Osteocyte (in vitro differentiated cells): ENCODE data around the gene THOC3. TPM values are rescaled to one million over a fixed set of nuclear protein-coding genes. Genes with fewer than 3 reads are reported as not detected.
"Not testable (repeated sequence)": the region's sequence is repeated elsewhere in the genome, so short reads cannot be mapped to it uniquely, and the experiment has no call there.

Experiments
- DNase-seq: peaks from one replicate; pipeline ENCODE4 v3.0.0; 2021; ENCODE audit warnings: mixed read lengths; ENCODE audit not compliant: unreplicated experiment; ENCODE audit errors: extremely low spot score
- H3K27ac Mint-ChIP-seq: one replicate; pipeline ENCODE4 v1.8.0; 2021; ENCODE audit warnings: mild to moderate bottlenecking, mixed read lengths; ENCODE audit not compliant: unreplicated experiment
- H3K27me3 Mint-ChIP-seq: one replicate; pipeline ENCODE4 v1.8.0; 2021; ENCODE audit warnings: mixed read lengths; ENCODE audit not compliant: unreplicated experiment
- H3K36me3 Mint-ChIP-seq: one replicate; pipeline ENCODE4 v1.8.0; 2021; ENCODE audit warnings: mixed read lengths; ENCODE audit not compliant: unreplicated experiment
- H3K4me1 Mint-ChIP-seq: one replicate; pipeline ENCODE4 v1.8.0; 2021; ENCODE audit warnings: mixed read lengths; ENCODE audit not compliant: unreplicated experiment
- H3K4me3 Mint-ChIP-seq: one replicate; pipeline ENCODE4 v1.8.0; 2021; ENCODE audit warnings: mild to moderate bottlenecking, moderate library complexity, mixed read lengths; ENCODE audit not compliant: unreplicated experiment
- H3K9me3 Mint-ChIP-seq: one replicate; pipeline ENCODE4 v1.8.0; 2021; ENCODE audit warnings: mixed read lengths; ENCODE audit not compliant: unreplicated experiment
- total RNA-seq: library from RNA; stranded (reverse); gene quantifications from 2 replicates; pipeline ENCODE4 v1.2.1, GENCODE V29; 2021
- TF ChIP-seq, protein P1 (sequence below): fragments of 200-600 bp; sonication (generic); IDR thresholded peaks from 2 replicates; pipeline ENCODE4 v1.5.0; 2021; ENCODE audit warnings: antibody characterized with exemption, mild to moderate bottlenecking, moderate library complexity

Gene THOC3
- total RNA-seq, 1 donor from 2014 or later, result 34.6 TPM

DNA sequence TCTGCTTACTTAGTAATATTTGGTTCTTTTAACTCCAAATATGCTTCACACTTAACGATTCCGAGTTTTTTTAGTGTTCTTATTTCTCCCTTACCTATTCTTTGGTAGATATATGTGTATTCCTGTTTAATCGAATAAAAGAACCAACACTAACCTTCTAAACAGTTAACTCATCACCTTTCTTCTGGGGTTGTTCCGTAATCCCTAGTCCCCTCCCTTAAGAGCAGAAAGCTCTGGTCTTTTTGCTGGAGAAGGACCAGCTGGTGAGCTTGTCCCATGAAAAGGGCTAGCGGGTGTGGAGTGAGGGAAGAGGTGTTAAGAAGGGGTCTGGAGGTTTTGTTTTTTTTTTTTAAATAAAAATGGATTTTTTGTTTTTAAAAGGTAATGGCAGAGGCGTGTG, 266 bp upstream of the THOC3 start:
- H3K9me3 Mint-ChIP-seq, H3K36me3 Mint-ChIP-seq, DNase-seq, H3K4me1 Mint-ChIP-seq, H3K27me3 Mint-ChIP-seq, H3K27ac Mint-ChIP-seq: not testable (repeated sequence)
- peak overlapping the region; percentile 83 for H3K4me3 Mint-ChIP-seq

DNA sequence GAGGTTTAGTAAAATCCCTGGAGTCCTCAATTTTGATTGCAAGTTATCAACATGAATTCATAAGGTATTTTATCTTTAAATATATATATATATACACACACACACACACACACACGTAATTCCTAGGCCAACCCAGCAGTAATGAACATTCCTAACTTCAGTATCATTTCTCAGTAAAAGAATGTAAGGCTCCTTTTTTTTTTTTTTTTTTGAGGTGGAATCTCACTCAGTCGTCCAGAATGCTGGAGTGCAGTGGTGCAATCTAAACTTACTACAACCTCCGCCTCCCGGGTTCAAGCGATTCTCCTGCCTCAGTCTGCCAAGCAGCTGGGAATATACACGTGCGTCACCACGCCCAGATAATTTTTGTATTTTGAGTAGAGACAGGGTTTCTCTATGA, 5.8 kb downstream of the THOC3 start:
- not testable (repeated sequence) for H3K27me3 Mint-ChIP-seq, H3K27ac Mint-ChIP-seq, H3K9me3 Mint-ChIP-seq, H3K4me1 Mint-ChIP-seq, H3K4me3 Mint-ChIP-seq, H3K36me3 Mint-ChIP-seq, DNase-seq

DNA sequence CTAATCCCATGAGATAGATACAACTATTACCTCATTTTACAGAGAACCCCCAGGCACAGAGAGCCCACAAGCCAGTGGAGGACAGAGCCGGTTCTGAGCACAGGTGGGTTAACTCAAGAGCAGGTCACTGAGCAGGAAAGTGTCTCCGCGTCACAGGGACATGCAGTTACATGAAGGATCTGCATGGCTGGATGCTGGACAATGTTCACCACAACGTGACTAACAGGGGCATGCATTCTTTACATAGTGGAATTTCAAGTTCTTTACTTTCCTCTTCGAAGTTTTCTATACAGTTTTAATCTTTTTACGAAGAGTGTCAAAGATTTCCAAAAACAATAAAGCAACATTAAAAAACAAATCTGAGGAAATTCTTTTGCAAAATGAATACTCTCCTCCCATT, 7.9 kb downstream of the THOC3 start:
- H3K4me1 Mint-ChIP-seq, H3K27ac Mint-ChIP-seq, H3K27me3 Mint-ChIP-seq: not testable (repeated sequence)

DNA sequence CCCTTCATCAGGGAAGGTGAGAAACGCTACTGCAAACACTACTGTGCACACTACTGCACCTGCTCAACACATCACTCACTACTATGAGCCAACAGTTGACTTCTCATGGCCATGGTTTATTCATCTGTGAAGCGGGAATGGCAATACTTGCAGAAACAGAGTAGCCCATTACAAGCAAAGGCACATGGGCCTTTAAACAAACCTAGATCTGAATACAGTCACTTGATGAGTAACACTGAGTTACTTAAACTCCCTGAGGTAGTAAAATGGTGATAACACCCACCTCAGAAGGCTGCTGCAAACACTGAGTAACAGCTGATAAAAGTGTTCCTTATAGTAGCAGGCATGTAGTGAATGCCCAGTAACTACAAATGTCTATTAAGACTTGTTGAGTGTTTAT, 9.6 kb downstream of the THOC3 start:
- not testable (repeated sequence) for H3K36me3 Mint-ChIP-seq, DNase-seq, H3K4me1 Mint-ChIP-seq, H3K9me3 Mint-ChIP-seq, H3K27ac Mint-ChIP-seq, H3K4me3 Mint-ChIP-seq, H3K27me3 Mint-ChIP-seq

More for the DNA sequence above, 7.9 kb downstream of the THOC3 start:
- not testable (repeated sequence) for DNase-seq, H3K36me3 Mint-ChIP-seq, H3K9me3 Mint-ChIP-seq, H3K4me3 Mint-ChIP-seq

DNA sequence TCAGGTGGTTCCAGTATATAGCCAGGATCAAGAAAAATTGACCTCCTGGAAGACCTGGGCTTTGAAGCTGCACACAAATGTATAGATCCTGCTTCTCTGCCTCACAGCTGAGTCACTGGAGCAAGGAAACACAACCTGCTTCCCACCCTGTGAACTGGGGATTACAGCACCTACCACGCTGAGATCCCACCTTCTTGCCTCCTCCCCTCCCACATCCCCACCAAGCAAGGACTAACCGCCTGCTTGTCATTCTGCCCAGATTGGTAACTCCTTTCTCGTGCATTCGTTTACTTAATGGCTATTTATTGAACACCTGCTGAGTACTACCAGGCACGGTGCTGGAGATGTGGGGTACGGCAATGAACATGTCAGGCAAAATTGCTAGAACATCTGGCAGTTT, 14.0 kb downstream of the THOC3 start:
- not testable (repeated sequence) for H3K4me1 Mint-ChIP-seq, H3K27me3 Mint-ChIP-seq, H3K36me3 Mint-ChIP-seq, H3K9me3 Mint-ChIP-seq, H3K27ac Mint-ChIP-seq, DNase-seq, H3K4me3 Mint-ChIP-seq

DNA sequence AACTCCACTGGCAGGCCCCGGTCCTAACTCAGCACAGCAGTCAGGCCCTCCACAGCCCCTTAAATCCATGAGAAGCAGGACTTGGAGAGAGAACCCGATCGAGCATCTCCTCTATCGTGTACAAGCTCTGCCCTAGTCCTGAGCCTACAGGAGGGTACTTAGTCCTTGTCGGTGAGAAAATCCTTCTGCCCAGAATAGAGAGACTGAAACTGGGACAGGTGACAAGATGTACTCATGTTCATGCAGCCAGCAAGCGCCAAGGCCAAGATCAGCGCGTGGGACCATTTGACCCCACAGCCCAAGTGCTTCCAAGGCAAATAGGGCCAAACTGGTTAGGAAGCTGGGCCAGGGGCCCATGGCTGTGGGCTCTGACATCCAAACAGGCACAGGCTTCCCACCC, 15.3 kb downstream of the THOC3 start:
- not testable (repeated sequence) for H3K36me3 Mint-ChIP-seq, H3K4me1 Mint-ChIP-seq

DNA sequence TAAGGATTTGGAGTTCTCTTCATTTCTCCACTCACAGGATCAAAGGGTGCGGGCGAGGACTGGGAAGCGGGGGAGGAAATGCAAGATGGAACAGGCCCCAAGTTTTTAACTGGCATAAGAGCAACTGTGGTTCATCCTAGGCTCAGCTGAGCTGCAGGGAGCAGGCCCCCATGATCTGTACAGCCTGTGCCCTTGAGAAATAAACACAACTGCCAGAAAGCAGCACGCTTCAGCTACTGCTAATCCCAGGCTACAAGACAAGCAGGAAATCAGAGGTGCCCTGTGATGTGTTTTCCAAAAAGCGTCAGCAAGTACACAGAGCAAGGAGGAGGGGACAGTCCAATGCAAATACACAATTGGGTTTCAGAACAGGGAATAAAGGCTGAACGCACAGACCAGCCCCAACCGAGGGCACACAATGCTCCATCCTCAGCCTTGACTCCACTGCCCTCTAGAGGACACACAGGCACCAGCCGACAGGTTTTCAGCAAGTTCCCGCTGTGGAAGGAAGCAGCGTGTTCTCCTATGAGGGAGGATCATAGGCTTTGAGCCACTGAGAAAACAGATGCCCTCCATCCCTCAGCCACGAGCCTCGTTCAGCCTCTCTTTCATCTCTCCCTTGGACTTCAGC, 16.7 kb downstream of the THOC3 start:
- TF ChIP-seq, protein P1, sequence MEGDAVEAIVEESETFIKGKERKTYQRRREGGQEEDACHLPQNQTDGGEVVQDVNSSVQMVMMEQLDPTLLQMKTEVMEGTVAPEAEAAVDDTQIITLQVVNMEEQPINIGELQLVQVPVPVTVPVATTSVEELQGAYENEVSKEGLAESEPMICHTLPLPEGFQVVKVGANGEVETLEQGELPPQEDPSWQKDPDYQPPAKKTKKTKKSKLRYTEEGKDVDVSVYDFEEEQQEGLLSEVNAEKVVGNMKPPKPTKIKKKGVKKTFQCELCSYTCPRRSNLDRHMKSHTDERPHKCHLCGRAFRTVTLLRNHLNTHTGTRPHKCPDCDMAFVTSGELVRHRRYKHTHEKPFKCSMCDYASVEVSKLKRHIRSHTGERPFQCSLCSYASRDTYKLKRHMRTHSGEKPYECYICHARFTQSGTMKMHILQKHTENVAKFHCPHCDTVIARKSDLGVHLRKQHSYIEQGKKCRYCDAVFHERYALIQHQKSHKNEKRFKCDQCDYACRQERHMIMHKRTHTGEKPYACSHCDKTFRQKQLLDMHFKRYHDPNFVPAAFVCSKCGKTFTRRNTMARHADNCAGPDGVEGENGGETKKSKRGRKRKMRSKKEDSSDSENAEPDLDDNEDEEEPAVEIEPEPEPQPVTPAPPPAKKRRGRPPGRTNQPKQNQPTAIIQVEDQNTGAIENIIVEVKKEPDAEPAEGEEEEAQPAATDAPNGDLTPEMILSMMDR, result peak; percentile 29
- not testable (repeated sequence) for H3K4me3 Mint-ChIP-seq

More for the DNA sequence above, 15.3 kb downstream of the THOC3 start:
- not testable (repeated sequence) for H3K27me3 Mint-ChIP-seq, H3K4me3 Mint-ChIP-seq, DNase-seq, H3K9me3 Mint-ChIP-seq, H3K27ac Mint-ChIP-seq

DNA sequence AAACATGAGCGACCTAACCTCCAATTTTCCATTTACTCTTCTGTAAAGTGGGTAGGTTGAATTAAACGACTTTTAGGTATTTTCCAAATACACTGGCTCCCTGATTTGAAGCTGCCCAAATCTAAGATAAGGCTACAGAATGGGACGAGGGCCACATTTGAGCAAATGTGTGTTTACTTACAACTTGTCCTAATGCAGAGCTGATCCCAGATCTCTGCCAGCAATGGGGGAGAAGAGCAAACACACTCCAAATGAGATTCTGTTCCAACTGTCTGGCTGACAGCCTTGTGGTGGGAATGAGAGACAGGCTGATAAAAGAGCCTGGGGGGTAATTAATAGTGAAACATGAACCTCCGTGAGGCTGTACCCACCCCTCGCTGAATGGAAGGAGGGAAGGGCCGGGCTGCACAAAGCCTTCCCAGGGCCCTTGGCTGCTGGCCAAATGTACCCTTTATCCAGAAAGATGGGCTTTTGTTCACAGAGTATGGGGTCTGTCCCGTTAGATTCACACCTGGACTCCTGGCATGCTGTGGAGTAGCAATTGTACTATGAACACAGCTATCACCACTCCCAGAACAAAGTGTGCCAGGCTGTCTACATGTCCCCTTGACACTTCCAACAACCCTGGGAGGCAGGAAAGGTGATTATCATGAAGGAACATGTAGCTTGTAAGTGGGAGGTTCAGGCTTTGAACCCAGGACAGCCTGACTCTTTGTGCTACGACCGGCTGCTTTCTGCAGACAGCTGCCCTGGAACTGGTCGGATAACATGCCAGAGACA, 19.6 kb downstream of the THOC3 start:
- not testable (repeated sequence) for H3K4me3 Mint-ChIP-seq, H3K36me3 Mint-ChIP-seq, H3K9me3 Mint-ChIP-seq, H3K4me1 Mint-ChIP-seq, H3K27ac Mint-ChIP-seq, H3K27me3 Mint-ChIP-seq, DNase-seq

More for the DNA sequence above, 16.7 kb downstream of the THOC3 start:
- not testable (repeated sequence) for H3K27ac Mint-ChIP-seq, H3K9me3 Mint-ChIP-seq, H3K36me3 Mint-ChIP-seq, H3K4me1 Mint-ChIP-seq, DNase-seq, H3K27me3 Mint-ChIP-seq

DNA sequence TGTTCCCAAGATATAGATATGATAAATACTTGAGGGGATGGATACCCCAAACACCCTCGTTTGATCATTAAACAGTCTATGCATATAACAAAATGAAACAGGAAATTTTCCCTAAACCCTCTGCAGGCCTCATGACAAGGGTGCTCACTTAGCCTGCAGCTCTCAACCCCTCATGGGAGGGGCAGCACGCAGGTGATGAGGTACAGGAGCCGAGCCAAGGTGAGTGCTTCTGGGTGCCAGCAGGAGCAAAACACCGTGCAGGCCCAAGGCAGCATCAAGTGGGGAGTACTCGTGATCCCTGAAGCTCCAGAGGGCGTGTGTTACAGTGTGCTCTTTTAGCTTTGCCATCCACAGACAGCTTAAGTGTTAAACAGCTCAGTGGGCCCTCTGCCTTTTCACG, 24.9 kb downstream of the THOC3 start:
- H3K36me3 Mint-ChIP-seq, H3K4me3 Mint-ChIP-seq, H3K4me1 Mint-ChIP-seq, H3K27me3 Mint-ChIP-seq, H3K27ac Mint-ChIP-seq, H3K9me3 Mint-ChIP-seq, DNase-seq: not testable (repeated sequence)

DNA sequence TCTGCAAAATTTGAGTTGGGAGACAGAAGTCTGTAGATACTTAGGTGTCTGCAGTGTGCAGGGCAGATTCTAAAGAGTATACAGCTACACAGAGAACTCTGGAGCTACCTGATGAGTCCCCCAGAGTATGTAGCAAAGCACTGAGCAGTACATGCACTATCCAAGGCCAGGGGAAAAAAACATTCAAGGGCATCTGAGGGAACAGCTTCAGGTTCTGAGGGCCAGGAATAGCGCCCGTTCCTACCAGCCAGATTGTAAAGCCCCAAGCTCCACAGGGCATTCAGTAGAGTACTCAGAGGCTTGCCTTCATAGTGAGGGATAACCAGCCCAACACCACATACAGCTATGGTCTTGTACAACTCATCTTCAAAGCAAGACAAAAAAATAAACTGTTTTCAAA, 27.5 kb downstream of the THOC3 start:
- not testable (repeated sequence) for H3K27ac Mint-ChIP-seq, H3K4me1 Mint-ChIP-seq, H3K4me3 Mint-ChIP-seq, DNase-seq, H3K36me3 Mint-ChIP-seq, H3K9me3 Mint-ChIP-seq, H3K27me3 Mint-ChIP-seq

DNA sequence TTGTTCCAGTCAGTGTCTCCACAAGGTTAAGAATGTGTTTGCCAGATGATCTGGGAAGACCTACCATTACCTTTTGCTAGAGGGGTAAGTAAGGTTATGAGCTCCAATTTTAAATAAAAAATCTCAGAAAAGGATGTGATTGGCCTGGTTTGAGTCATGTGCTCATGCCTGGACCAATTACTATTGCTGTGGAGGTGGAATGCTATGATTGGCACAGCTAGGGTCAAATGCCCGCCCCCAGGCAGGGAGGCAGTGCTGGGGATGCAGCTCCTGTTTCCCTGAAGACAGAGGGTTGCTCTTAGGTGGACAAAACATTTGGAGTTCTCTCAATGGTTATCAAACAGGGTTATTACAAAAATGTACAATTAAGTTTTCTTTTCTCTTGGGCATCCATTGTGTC, 29.6 kb downstream of the THOC3 start:
- H3K36me3 Mint-ChIP-seq, H3K4me1 Mint-ChIP-seq: not testable (repeated sequence)

More for the DNA sequence above, 29.6 kb downstream of the THOC3 start:
- H3K27ac Mint-ChIP-seq, H3K27me3 Mint-ChIP-seq, H3K4me3 Mint-ChIP-seq, DNase-seq, H3K9me3 Mint-ChIP-seq: not testable (repeated sequence)
